Nephron progenitor cell (in vitro differentiated cells): ENCODE measurements around the gene RADIL.
"Not testable (repeated sequence)": the region's sequence is repeated elsewhere in the genome, so short reads cannot be mapped to it uniquely, and the experiment has no call there.

ENCODE experiments used
- DNase-seq: peaks from one replicate; pipeline ENCODE4 v3.0.0; 2021
- H3K27ac Mint-ChIP-seq: 2 replicates; pipeline ENCODE4 v1.8.0; 2021; ENCODE audit warnings: mild to moderate bottlenecking, moderate library complexity, mixed read lengths
- H3K27me3 Mint-ChIP-seq: 2 replicates; pipeline ENCODE4 v1.8.0; 2021; ENCODE audit warnings: mild to moderate bottlenecking, low read depth, mixed read lengths; ENCODE audit not compliant: poor library complexity
- H3K36me3 Mint-ChIP-seq: 2 replicates; pipeline ENCODE4 v1.8.0; 2021; ENCODE audit warnings: low read depth, mixed read lengths
- H3K4me1 Mint-ChIP-seq: 2 replicates; pipeline ENCODE4 v1.8.0; 2021; ENCODE audit warnings: mixed read lengths
- H3K4me3 Mint-ChIP-seq: 2 replicates; pipeline ENCODE4 v1.8.0; 2021; ENCODE audit warnings: mild to moderate bottlenecking, moderate library complexity, mixed read lengths
- H3K9me3 Mint-ChIP-seq: 2 replicates; pipeline ENCODE4 v1.8.0; 2021; ENCODE audit warnings: mild to moderate bottlenecking, moderate library complexity, mixed read lengths
- TF ChIP-seq, protein P1 (sequence below): fragments of 200-600 bp; sonication (generic); IDR thresholded peaks from 2 replicates; pipeline ENCODE4 v1.5.0; 2021; ENCODE audit warnings: antibody characterized with exemption

Gene RADIL

DNA sequence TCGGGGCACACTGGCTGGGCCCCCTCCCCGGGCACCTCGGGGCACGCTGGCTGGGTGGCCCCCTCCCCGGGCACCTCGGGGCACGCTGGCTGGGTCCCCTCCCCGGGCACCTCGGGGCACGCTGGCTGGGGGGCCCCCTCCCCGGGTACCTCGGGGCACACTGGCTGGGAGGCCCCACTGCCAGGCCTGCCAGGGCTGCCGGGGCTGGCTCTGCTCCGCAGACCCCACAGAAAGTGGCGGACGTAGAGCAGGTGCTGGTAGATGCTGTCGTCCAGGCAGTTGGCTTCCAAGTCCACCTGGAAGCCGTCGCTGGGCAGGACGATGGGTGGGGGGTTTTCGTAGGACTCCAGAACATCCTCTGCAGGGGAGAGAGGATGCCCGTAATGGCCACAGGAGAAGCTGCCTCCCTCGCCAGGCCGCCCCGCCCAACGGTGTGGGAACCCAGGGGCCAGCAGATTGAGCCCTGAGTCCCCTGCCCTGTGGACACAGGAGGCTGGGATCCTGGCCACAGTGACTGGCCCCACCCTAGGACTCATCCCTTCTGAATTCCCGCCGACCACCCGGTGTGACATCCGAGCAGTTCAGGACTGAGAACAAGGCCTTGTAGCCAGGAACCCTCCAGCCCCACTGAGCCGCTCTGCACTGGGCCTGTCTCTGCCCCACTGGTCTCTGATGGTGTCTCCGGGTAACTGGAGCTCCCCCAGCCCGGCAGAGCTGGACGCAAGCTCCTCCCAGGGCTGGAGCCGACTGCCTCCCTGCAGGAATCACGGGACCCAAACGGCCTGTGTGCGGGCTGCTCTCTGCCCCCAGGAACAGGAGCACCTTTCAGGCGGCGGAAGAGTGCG is 79.9 kb downstream of the RADIL start:
- H3K36me3 Mint-ChIP-seq: no peaks in the 10 kb centered on the region
- H3K27ac Mint-ChIP-seq: peak overlapping the region; percentile 79
- H3K4me1 Mint-ChIP-seq: peaks cover 34% of the 10 kb centered on the region
- peak; percentile 46 for DNase-seq
- H3K9me3 Mint-ChIP-seq: no peaks in the 10 kb centered on the region
- peaks cover 7% of the 10 kb centered on the region for H3K27me3 Mint-ChIP-seq
- H3K4me3 Mint-ChIP-seq: no peak overlapping the region
- TF ChIP-seq, protein P1, sequence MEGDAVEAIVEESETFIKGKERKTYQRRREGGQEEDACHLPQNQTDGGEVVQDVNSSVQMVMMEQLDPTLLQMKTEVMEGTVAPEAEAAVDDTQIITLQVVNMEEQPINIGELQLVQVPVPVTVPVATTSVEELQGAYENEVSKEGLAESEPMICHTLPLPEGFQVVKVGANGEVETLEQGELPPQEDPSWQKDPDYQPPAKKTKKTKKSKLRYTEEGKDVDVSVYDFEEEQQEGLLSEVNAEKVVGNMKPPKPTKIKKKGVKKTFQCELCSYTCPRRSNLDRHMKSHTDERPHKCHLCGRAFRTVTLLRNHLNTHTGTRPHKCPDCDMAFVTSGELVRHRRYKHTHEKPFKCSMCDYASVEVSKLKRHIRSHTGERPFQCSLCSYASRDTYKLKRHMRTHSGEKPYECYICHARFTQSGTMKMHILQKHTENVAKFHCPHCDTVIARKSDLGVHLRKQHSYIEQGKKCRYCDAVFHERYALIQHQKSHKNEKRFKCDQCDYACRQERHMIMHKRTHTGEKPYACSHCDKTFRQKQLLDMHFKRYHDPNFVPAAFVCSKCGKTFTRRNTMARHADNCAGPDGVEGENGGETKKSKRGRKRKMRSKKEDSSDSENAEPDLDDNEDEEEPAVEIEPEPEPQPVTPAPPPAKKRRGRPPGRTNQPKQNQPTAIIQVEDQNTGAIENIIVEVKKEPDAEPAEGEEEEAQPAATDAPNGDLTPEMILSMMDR: no peak

DNA sequence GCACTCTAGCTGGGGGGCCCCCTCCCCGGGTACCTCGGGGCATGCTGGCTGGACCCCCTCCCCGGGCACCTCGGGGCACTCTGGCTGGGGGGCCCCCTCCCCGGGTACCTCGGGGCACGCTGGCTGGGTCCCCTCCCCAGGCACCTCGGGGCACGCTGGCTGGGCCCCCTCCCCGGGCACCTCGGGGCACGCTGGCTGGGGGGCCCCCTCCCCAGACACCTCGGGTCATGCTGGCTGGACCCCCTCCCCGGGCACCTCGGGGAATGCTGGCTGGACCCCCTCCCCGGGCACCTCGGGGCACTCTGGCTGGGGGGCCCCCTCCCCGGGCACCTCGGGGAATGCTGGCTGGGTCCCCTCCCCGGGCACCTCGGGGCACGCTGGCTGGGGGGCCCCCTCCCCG is 80.9 kb downstream of the RADIL start:
- not testable (repeated sequence) for H3K36me3 Mint-ChIP-seq, H3K27me3 Mint-ChIP-seq, H3K9me3 Mint-ChIP-seq, H3K27ac Mint-ChIP-seq, H3K4me3 Mint-ChIP-seq, DNase-seq
- H3K4me1 Mint-ChIP-seq: peaks cover 27% of the 10 kb centered on the region

DNA sequence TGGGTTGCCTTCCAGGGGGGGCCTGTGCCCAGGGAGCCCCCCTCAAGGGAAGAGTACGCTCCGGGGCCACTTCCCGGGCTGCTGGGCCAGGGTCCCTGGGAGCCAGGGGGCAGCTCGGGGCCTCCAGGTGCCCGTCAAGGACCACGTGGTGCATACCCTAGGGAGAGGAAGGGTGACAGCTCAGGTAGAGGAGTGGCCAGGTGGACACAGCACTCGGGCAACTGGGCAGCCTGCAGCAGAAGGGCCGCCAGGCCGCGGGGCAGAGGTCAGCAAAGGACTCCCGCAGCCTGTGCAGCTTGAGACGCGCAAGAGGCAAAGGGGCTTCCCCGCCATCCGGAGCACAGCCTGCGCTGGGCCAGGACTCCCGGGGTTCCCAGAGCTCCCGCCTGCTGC is 81.7 kb downstream of the RADIL start:
- H3K9me3 Mint-ChIP-seq: no peaks in the 10 kb centered on the region
- no peak for DNase-seq
- no peak overlapping the region for H3K4me3 Mint-ChIP-seq
- H3K36me3 Mint-ChIP-seq: no peaks in the 10 kb centered on the region
- no peak overlapping the region for H3K27ac Mint-ChIP-seq
- peaks cover 23% of the 10 kb centered on the region for H3K4me1 Mint-ChIP-seq
- TF ChIP-seq, protein P1: no peak
- H3K27me3 Mint-ChIP-seq: no peaks in the 10 kb centered on the region

DNA sequence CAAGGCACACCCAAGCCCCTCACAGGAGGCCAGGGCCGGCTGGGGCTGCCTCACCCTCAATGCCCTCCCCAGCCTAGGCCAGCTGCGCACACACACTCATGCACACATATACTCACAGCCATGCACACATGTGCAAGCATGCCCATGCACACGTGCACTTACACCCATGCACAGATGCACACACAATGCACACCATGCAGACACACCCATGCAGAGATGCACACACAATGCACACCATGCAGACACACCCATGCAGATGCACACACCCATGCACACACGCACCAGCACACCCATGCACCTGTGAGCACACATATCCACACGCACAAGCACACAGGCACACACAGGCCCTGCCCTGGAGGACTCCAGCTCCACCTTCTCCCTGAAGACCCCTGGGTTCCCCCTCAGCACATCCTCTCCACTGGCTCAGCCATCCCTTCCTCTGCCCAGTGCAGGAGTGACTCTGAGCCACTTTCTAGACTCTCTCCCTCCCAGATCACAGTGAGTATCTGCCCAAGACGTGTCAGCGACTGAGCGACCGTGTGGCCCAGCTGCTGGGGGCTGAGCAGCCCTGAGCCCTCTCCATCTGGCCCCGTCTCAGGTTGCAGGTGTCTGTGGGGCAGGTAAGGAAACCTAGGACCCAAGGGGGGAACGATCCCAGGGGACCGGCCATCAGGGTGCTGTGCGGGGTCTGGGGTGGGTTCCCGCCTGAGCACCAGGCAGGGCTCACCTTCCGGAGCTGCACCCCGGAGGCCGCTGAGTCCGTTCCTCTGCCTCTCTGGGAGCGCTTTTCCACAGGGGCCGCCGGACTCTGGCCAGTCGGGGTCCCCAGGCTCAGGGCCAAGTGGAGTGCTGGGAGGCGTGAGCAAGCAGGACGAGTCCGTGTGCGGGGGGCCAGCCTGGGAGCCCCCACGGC is 82.3 kb downstream of the RADIL start:
- peaks cover 17% of the 10 kb centered on the region for H3K4me1 Mint-ChIP-seq
- no peaks in the 10 kb centered on the region for H3K9me3 Mint-ChIP-seq
- H3K27me3 Mint-ChIP-seq: peaks cover 5% of the 10 kb centered on the region
- no peak overlapping the region for H3K4me3 Mint-ChIP-seq
- H3K36me3 Mint-ChIP-seq: peaks cover 2% of the 10 kb centered on the region
- TF ChIP-seq, protein P1: no peak
- peak overlapping the region; percentile 16 for H3K27ac Mint-ChIP-seq
- DNase-seq: no peak

DNA sequence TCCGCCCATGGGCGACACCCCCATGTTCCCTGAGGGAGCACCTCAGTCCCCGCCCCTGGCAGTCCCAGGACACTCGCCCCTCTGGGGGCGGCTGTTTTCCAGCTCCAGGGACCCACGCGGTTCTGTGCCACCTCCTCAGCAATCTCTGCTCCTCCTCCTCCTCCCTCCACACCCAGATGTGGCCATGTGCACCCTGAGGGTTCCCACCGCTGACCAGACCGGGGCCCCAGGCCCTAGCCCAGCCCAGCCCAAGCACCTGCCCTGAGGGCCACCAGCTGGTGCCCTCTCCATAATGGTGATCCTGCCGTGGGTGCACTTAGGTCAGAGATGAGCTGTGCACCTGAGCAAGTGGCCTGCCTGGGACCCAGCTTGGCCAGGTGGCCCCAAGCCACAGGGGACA is 83.0 kb downstream of the RADIL start:
- TF ChIP-seq, protein P1: no peak
- DNase-seq: no peak
- Mint-ChIP-seq H3K4me1 (peaks cover 16% of the 10 kb centered on the region), H3K27ac (no peak overlapping the region), H3K4me3 (no peak overlapping the region), H3K36me3 (peaks cover 5% of the 10 kb centered on the region), H3K9me3 (no peaks in the 10 kb centered on the region), H3K27me3 (peaks cover 8% of the 10 kb centered on the region)

DNA sequence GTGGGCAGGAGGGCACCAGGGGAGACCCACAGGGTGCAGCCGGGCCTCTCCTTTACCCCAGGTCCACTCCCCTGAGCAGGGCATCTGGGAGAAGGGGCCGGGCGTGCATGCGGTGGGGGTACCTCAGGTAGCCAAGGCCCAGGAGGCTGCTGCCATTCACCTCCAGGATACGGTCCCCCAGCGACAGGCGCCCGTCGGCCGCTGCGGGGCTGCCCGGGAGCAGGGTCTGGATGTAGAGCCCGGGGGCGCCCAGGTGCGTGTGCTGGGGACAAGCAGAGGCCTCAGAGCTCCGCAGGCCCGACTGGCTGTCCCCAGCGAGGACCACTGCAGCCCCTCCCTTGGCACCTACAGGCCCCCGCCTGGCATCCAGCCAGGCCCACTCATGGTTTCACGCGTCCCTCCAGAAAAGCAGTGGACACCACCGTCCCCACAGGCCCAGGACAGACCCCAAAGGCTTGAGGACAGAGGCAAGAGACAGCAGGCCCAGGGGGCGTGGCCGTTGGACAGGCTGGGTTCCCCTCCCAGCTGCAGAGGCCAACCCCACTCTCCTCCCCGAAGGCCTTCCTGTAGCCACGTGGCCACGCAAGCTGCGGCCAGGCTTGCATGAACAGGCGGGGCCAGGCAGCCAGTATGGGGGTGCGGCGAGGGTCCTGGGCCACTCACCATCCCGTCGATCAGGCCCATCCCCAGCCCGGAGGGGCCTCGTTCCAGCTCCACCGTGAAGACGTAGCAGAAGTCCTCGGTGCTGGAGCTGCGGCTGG is 83.8 kb downstream of the RADIL start:
- Mint-ChIP-seq H3K27ac (no peak overlapping the region), H3K36me3 (peaks cover 8% of the 10 kb centered on the region), H3K27me3 (peaks cover 8% of the 10 kb centered on the region), H3K9me3 (peaks cover under 1% of the 10 kb centered on the region), H3K4me3 (no peak overlapping the region), H3K4me1 (peaks cover 16% of the 10 kb centered on the region)
- TF ChIP-seq, protein P1: no peak
- DNase-seq: no peak
